ENCODE results near the gene OR2AG1. TPM values are rescaled to one million over a fixed set of nuclear protein-coding genes. Genes with fewer than 3 reads are reported as not detected.
"Not testable (repeated sequence)": the region's sequence is repeated elsewhere in the genome, so short reads cannot be mapped to it uniquely, and the experiment has no call there.

OR2AG1 gene
- total RNA-seq, 4 donors from 2014 or later: not detected

GRCh38 chr11:6794639-6795038 is 11.8 kb downstream of the OR2AG1 start:
- Histone ChIP-seq H3K9me3 (no peaks in the 10 kb centered on the region), H3K27me3 (no peaks in the 10 kb centered on the region), H3K27ac (no peak overlapping the region), H3K4me3 (no peak overlapping the region), H3K4me1 (no peaks in the 10 kb centered on the region), H3K36me3 (no peaks in the 10 kb centered on the region)
- no peak for DNase-seq (ENCODE audit: low spot score in 2 of 2)
- TF ChIP-seq EP300 (IDR thresholded peaks at IDR 0.05) (no peak), CTCF (IDR thresholded peaks at IDR 0.05) (no peak), POLR2A (IDR thresholded peaks at IDR 0.05) (no peak)
- WGBS, 2 donors: 89 to 93% methylated on average over 4 of the region's 4 CpGs

- Histone ChIP-seq H3K36me3 (no peaks in the 10 kb centered on the region), H3K27me3 (no peaks in the 10 kb centered on the region), H3K4me1 (no peaks in the 10 kb centered on the region), H3K4me3 (no peak within 1 kb of the TSS), H3K9me3 (peaks cover 0 to 10% (median 0%) of the 10 kb centered on the region in 4 donors), H3K27ac (no peak within 1 kb of the TSS)
- DNase-seq (ENCODE audit: low spot score in 2 of 2): no peak
- 81 to 86% methylated on average over 1 of the region's 1 CpG for WGBS, 2 donors
- no peak for TF ChIP-seq POLR2A (IDR thresholded peaks at IDR 0.05)
- TF ChIP-seq CTCF (IDR thresholded peaks at IDR 0.05): no peak
- no peak for TF ChIP-seq EP300 (IDR thresholded peaks at IDR 0.05)
Measured at GRCh38 chr11:6799402-6799801, 16.6 kb downstream of the OR2AG1 start, which contains the start of gene OR6A2. TSS of gene OR6A2 (minus strand) at chr11:6799689. CDS start at chr11:6795708, 3,981 bp downstream.

GRCh38 chr11:6801075-6801474 is 18.3 kb downstream of the OR2AG1 start:
- not testable (repeated sequence) for H3K4me3 ChIP-seq; DNase-seq (ENCODE audit: low spot score in 2 of 2); H3K27me3 ChIP-seq; H3K36me3 ChIP-seq; H3K4me1 ChIP-seq; H3K27ac ChIP-seq
- peaks cover 0 to 10% (median 0%) of the 10 kb centered on the region in 4 donors for H3K9me3 ChIP-seq

GRCh38 chr11:6812390-6813005 is 29.7 kb downstream of the OR2AG1 start:
- H3K4me1 ChIP-seq: no peaks in the 10 kb centered on the region
- 14 to 20% methylated on average over 6 of the region's 6 CpGs for WGBS, 2 donors
- H3K4me3 ChIP-seq: no peak overlapping the region
- H3K27me3 ChIP-seq: no peaks in the 10 kb centered on the region
- H3K36me3 ChIP-seq: no peaks in the 10 kb centered on the region
- TF ChIP-seq CTCF (IDR thresholded peaks at IDR 0.05): peak; percentile 32 to 85 (median 72)
- no peak for TF ChIP-seq EP300 (IDR thresholded peaks at IDR 0.05)
- peak in 1 of 2 donors; percentile 13 for DNase-seq (ENCODE audit: low spot score in 2 of 2)
- no peak overlapping the region for H3K27ac ChIP-seq
- no peaks in the 10 kb centered on the region for H3K9me3 ChIP-seq

- WGBS, 2 donors: 50 to 60% methylated on average over 2 of the region's 2 CpGs
- Histone ChIP-seq H3K36me3 (no peaks in the 10 kb centered on the region), H3K27me3 (no peaks in the 10 kb centered on the region), H3K4me3 (no peak overlapping the region), H3K4me1 (no peaks in the 10 kb centered on the region), H3K27ac (no peak overlapping the region), H3K9me3 (no peaks in the 10 kb centered on the region)
- TF ChIP-seq POLR2A (IDR thresholded peaks at IDR 0.05) (no peak), EP300 (IDR thresholded peaks at IDR 0.05) (no peak), CTCF (IDR thresholded peaks at IDR 0.05) (no peak)
- DNase-seq (ENCODE audit: low spot score in 2 of 2): no peak
Measured at GRCh38 chr11:6813656-6814055, 30.8 kb downstream of the OR2AG1 start.

GRCh38 chr11:6817694-6818093 is 34.9 kb downstream of the OR2AG1 start:
- peaks cover 0 to 3% (median 0%) of the 10 kb centered on the region in 4 donors for H3K9me3 ChIP-seq
- no peak overlapping the region for H3K27ac ChIP-seq
- no peak for DNase-seq (ENCODE audit: low spot score in 2 of 2)
- H3K4me3 ChIP-seq: no peak overlapping the region
- TF ChIP-seq CTCF (IDR thresholded peaks at IDR 0.05): no peak
- TF ChIP-seq POLR2A (IDR thresholded peaks at IDR 0.05): no peak
- no peak for TF ChIP-seq EP300 (IDR thresholded peaks at IDR 0.05)
- H3K4me1 ChIP-seq: no peaks in the 10 kb centered on the region
- WGBS, 2 donors: 33 to 64% methylated on average over 1 of the region's 1 CpG
- no peaks in the 10 kb centered on the region for H3K27me3 ChIP-seq
- no peaks in the 10 kb centered on the region for H3K36me3 ChIP-seq

All from tibial nerve (tissue), 4 donors.